ENCODE results near the gene TRMT44.
"Not testable (repeated sequence)": the region's sequence is repeated elsewhere in the genome, so short reads cannot be mapped to it uniquely, and the experiment has no call there.

The TRMT44 gene

GRCh38 chr4:8407756-8408155, 32.8 kb upstream of the TRMT44 start:
- DNase-seq: no peak

- no peak for DNase-seq
Observed at GRCh38 chr4:8409264-8410065, 31.1 kb upstream of the TRMT44 start.

GRCh38 chr4:8410066-8410625, 30.4 kb upstream of the TRMT44 start:
- DNase-seq: no peak

GRCh38 chr4:8410641-8411271, 29.8 kb upstream of the TRMT44 start:
- no peak for DNase-seq

- DNase-seq: no peak
Observed at GRCh38 chr4:8411351-8412180, 29.0 kb upstream of the TRMT44 start.

- no peak for DNase-seq
Observed at GRCh38 chr4:8412288-8412687, 28.3 kb upstream of the TRMT44 start.

GRCh38 chr4:8414377-8414776, 26.2 kb upstream of the TRMT44 start:
- no peak for DNase-seq

- DNase-seq: no peak
Observed at GRCh38 chr4:8417071-8417614, 23.4 kb upstream of the TRMT44 start.

GRCh38 chr4:8419222-8420041, 21.1 kb upstream of the TRMT44 start:
- DNase-seq: no peak

- not testable (repeated sequence) for DNase-seq
Observed at GRCh38 chr4:8420151-8420550, 20.4 kb upstream of the TRMT44 start.

GRCh38 chr4:8422327-8422726, 18.2 kb upstream of the TRMT44 start:
- no peak for DNase-seq

- no peak for DNase-seq
Observed at GRCh38 chr4:8422786-8423185, 17.8 kb upstream of the TRMT44 start.

- DNase-seq: no peak
Observed at GRCh38 chr4:8427262-8427661, 13.3 kb upstream of the TRMT44 start.

- no peak for DNase-seq
Observed at GRCh38 chr4:8427761-8428287, 12.8 kb upstream of the TRMT44 start.

- peak; percentile 72 to 87 for DNase-seq
Observed at GRCh38 chr4:8428288-8429097, 12.1 kb upstream of the TRMT44 start.

GRCh38 chr4:8431553-8431952, 9.0 kb upstream of the TRMT44 start:
- no peak for DNase-seq

- no peak for DNase-seq
Observed at GRCh38 chr4:8433136-8433535, 7.4 kb upstream of the TRMT44 start.

- DNase-seq: no peak
Observed at GRCh38 chr4:8434251-8435073, 6.1 kb upstream of the TRMT44 start.

- DNase-seq: no peak
Observed at GRCh38 chr4:8435656-8436121, 4.9 kb upstream of the TRMT44 start.

GRCh38 chr4:8437281-8437680, 3.3 kb upstream of the TRMT44 start:
- DNase-seq: no peak
